Bronchial epithelial cell (primary cell): ENCODE results near the gene AKAP14. TPM values are rescaled to one million over a fixed set of nuclear protein-coding genes. Genes with fewer than 3 reads are reported as not detected.
"Not testable (repeated sequence)": the region's sequence is repeated elsewhere in the genome, so short reads cannot be mapped to it uniquely, and the experiment has no call there.

Source experiments
- DNase-seq: peaks from one replicate; pipeline ENCODE4 v3.0.0-alpha.2; 2010; ENCODE audit warnings: low read depth
- FAIRE-seq: peaks from 2 replicates; lab custom pipeline; 2011; peaks lifted over from hg19 to GRCh38; lab: Jason Lieb, UNC
- H3K27me3 ChIP-seq: 2 replicates; pipeline ENCODE4 v1.5.1; 2011; ENCODE audit warnings: low read length; ENCODE audit not compliant: control insufficient read depth, insufficient read depth
- H3K36me3 ChIP-seq: 2 replicates; pipeline ENCODE4 v1.5.1; 2011; ENCODE audit warnings: low read length; ENCODE audit not compliant: control insufficient read depth, insufficient read depth
- H3K4me3 ChIP-seq: 2 replicates; pipeline ENCODE4 v1.5.1; 2011; ENCODE audit warnings: mild to moderate bottlenecking, low read depth, low read length, control low read depth
- total RNA-seq: library from RNA; depleted of rRNA; stranded (reverse); fragments of >200 nt; gene quantifications from 2 replicates; pipeline ENCODE4 v1.2.1, GENCODE V29; 2014
- TF ChIP-seq, protein P1 (sequence below): IDR thresholded peaks from 2 replicates; pipeline ENCODE4 v1.5.1; 2011; ENCODE audit warnings: mild to moderate bottlenecking, moderate library complexity, low read length, control low read depth, inconsistent platforms; ENCODE audit not compliant: insufficient read depth, severe bottlenecking

AKAP14 gene
- total RNA-seq, 1 donor from 2014 or later, result not detected

DNA sequence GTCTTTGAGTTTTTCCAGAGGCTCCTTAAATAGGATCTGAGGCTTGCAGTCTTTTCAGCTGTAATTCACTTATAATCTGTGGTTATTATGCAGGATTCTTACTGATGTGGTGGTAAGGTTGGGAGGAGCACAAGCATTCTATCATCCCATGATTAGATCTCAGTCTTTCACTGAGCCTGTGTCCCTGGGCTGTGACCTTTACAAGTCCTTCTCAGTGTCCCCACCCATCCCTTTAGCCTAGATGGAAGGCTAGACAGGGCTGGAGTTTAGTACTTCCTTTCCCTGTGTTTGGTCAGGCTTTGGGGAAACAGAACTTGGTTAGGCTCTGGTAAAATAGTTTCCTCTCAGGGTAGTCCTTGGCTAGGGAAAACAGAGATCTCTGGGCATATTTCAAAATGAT is 64.9 kb downstream of the AKAP14 start:
- DNase-seq (no peak), FAIRE-seq (no peak)
- Histone ChIP-seq H3K27me3 (no peaks in the 10 kb centered on the region), H3K4me3 (no peak overlapping the region), H3K36me3 (no peaks in the 10 kb centered on the region)
- TF ChIP-seq, protein P1, sequence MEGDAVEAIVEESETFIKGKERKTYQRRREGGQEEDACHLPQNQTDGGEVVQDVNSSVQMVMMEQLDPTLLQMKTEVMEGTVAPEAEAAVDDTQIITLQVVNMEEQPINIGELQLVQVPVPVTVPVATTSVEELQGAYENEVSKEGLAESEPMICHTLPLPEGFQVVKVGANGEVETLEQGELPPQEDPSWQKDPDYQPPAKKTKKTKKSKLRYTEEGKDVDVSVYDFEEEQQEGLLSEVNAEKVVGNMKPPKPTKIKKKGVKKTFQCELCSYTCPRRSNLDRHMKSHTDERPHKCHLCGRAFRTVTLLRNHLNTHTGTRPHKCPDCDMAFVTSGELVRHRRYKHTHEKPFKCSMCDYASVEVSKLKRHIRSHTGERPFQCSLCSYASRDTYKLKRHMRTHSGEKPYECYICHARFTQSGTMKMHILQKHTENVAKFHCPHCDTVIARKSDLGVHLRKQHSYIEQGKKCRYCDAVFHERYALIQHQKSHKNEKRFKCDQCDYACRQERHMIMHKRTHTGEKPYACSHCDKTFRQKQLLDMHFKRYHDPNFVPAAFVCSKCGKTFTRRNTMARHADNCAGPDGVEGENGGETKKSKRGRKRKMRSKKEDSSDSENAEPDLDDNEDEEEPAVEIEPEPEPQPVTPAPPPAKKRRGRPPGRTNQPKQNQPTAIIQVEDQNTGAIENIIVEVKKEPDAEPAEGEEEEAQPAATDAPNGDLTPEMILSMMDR, result no peak

DNA sequence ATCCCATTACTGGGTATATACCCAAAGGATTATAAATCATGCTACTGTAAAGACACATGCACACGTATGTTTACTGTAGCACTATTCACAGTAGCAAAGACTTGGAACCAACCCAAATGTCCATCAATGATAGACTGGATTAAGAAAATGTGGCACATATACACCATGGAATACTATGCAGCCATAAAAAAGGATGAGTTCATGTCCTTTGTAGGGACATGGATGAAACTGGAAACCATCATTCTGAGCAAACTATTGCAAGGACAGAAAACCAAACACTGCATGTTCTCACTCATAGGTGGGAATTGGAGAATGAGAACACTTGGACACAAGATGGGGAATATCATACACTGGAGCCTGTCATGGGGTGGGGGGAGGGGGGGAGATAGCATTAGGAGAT is 71.1 kb downstream of the AKAP14 start:
- H3K36me3 ChIP-seq, H3K4me3 ChIP-seq, DNase-seq, FAIRE-seq, H3K27me3 ChIP-seq: not testable (repeated sequence)

Other genes starting within 250 kb of the AKAP14 start
- 1.6 and 1.7 TPM in 2 replicates for gene SEPTIN6, start 202.7 kb upstream of the AKAP14 start, total RNA-seq
- gene SOWAHD, start 137.3 kb upstream of the AKAP14 start, total RNA-seq, result under 0.01 TPM in 2 replicates
- gene RPL39, start 104.3 kb upstream of the AKAP14 start, total RNA-seq, result 2,415 and 8,689 TPM in 2 replicates
- gene UPF3B, start 42.9 kb upstream of the AKAP14 start, total RNA-seq, result 1.1 and 2.9 TPM in 2 replicates
- 13.2 and 17.6 TPM in 2 replicates for gene RNF113A, start 24.2 kb upstream of the AKAP14 start, total RNA-seq
- gene NDUFA1, start 24.1 kb upstream of the AKAP14 start, total RNA-seq, result 55.5 and 143 TPM in 2 replicates
- gene NKAP, start 47.9 kb downstream of the AKAP14 start, total RNA-seq, result 3.4 and 6.1 TPM in 2 replicates
- gene RHOXF2B, start 181.8 kb downstream of the AKAP14 start, total RNA-seq, result not detected in 2 replicates
- not detected in 2 replicates for gene RHOXF1, start 220.0 kb downstream of the AKAP14 start, total RNA-seq